Lower lobe of right lung (tissue), 2 donors: ENCODE results near the gene BRAF. TPM values are rescaled to one million over a fixed set of nuclear protein-coding genes. Genes with fewer than 3 reads are reported as not detected.

ENCODE experiments used
- ATAC-seq, 2 donors: fragments of 200-7000 bp; cut with Tn5 transposase; one replicate each; pipeline ENCODE4 v1.9.1; 2020 to 2022; ENCODE audit warnings: mild to moderate bottlenecking in 2 of 2, moderate library complexity in 2 of 2
- DNase-seq: peaks from one replicate; pipeline ENCODE4 v3.0.0-alpha.2; 2020
- H3K27ac ChIP-seq: fragments of 200-600 bp; one replicate; pipeline ENCODE4 v1.8.0; 2022
- H3K27me3 ChIP-seq: fragments of 200-600 bp; one replicate; pipeline ENCODE4 v1.8.0; 2022; ENCODE audit warnings: low read depth
- H3K36me3 ChIP-seq: fragments of 200-600 bp; one replicate; pipeline ENCODE4 v1.8.0; 2022; ENCODE audit warnings: mild to moderate bottlenecking
- H3K4me1 ChIP-seq: fragments of 200-600 bp; one replicate; pipeline ENCODE4 v1.8.0; 2022
- H3K4me3 ChIP-seq: fragments of 200-600 bp; one replicate; pipeline ENCODE4 v1.8.0; 2022; ENCODE audit warnings: mild to moderate bottlenecking
- H3K9me3 ChIP-seq: fragments of 200-600 bp; one replicate; pipeline ENCODE4 v1.8.0; 2022
- CTCF ChIP-seq: fragments of 200-600 bp; IDR thresholded peaks from one replicate; pipeline ENCODE4 v1.8.0; 2022; ENCODE audit warnings: antibody characterized with exemption, mild to moderate bottlenecking
- intact Hi-C: fragments of 100-400 bp; cut with DNase I; formaldehyde crosslinking; loops from one replicate; pipeline ENCODE4 v1.11.0; 2022
- long read RNA-seq: library from polyadenylated mRNA; unstranded; transcript quantifications from one replicate; pipeline ENCODE4 v2.0.0, GENCODE V29; 2021
- total RNA-seq: library from RNA; stranded (reverse); fragmentation: NEBNext Ultra II Directional; extraction: Animal tissue kit (Norgen Biotek cat#: 25700); gene quantifications from one replicate; pipeline ENCODE4 v1.2.1, GENCODE V29; 2021
- donor health status: DM: no; HTN: yes; CAD: no; lungs with severe emphysema.

The BRAF gene
- 43.0 TPM for total RNA-seq
- long read RNA-seq, full-length matches to known transcripts = 4 of 22 reads
- long read RNA-seq, partial matches to known transcripts = 2 of 22 reads
- long read RNA-seq, other reads (novel, unspliced or antisense) = 16 of 22 reads

GRCh38 chr7:140924821-140925421 lies at the start of gene BRAF:
Gene BRAF (minus strand): TSS chr7:140924929. CDS start chr7:140924703, 226 bp downstream.
- ATAC-seq (peak; percentile 84 to 90), DNase-seq (peak; percentile 91)
- Histone ChIP-seq H3K27ac (peak within 1 kb of the TSS; percentile 99), H3K4me1 (peaks cover 36% of the 10 kb centered on the region), H3K9me3 (no peaks in the 10 kb centered on the region), H3K4me3 (peak within 1 kb of the TSS; percentile 92), H3K36me3 (no peaks in the 10 kb centered on the region), H3K27me3 (no peaks in the 10 kb centered on the region)
- intact Hi-C loops = no loop called here
- no peak for TF ChIP-seq CTCF

GRCh38 chr7:140972876-140973829 lies 48.4 kb upstream of the BRAF start:
- ATAC-seq = no peak
- no peak for DNase-seq
- no peaks in the 10 kb centered on the region for H3K4me1 ChIP-seq
- H3K36me3 ChIP-seq = no peaks in the 10 kb centered on the region
- no peaks in the 10 kb centered on the region for H3K27me3 ChIP-seq
- no peak overlapping the region for H3K4me3 ChIP-seq
- no peak overlapping the region for H3K27ac ChIP-seq
- no peaks in the 10 kb centered on the region for H3K9me3 ChIP-seq
- intact Hi-C loops = no loop called here
- TF ChIP-seq CTCF = no peak

- Histone ChIP-seq H3K4me3 (no peak overlapping the region), H3K27ac (no peak overlapping the region), H3K27me3 (no peaks in the 10 kb centered on the region), H3K4me1 (no peaks in the 10 kb centered on the region), H3K36me3 (no peaks in the 10 kb centered on the region), H3K9me3 (no peaks in the 10 kb centered on the region)
- no peak for ATAC-seq
- no peak for TF ChIP-seq CTCF
- intact Hi-C loops = no loop called here
- DNase-seq = no peak
Measured at GRCh38 chr7:140972344-140972743, 47.6 kb upstream of the BRAF start.

GRCh38 chr7:140967438-140967837 lies 42.7 kb upstream of the BRAF start:
- Histone ChIP-seq H3K27me3 (no peaks in the 10 kb centered on the region), H3K4me3 (no peak overlapping the region), H3K4me1 (no peaks in the 10 kb centered on the region), H3K27ac (no peak overlapping the region), H3K36me3 (no peaks in the 10 kb centered on the region), H3K9me3 (no peaks in the 10 kb centered on the region)
- no peak for DNase-seq
- intact Hi-C loops = no loop called here
- no peak for TF ChIP-seq CTCF
- ATAC-seq = no peak

- Histone ChIP-seq H3K27me3 (no peaks in the 10 kb centered on the region), H3K27ac (no peak overlapping the region), H3K36me3 (no peaks in the 10 kb centered on the region), H3K9me3 (no peaks in the 10 kb centered on the region), H3K4me1 (no peaks in the 10 kb centered on the region), H3K4me3 (no peak overlapping the region)
- DNase-seq (no peak), ATAC-seq (no peak)
- TF ChIP-seq CTCF = no peak
- intact Hi-C loops = no loop called here
Measured at GRCh38 chr7:140966561-140967233, 42.0 kb upstream of the BRAF start.
